BJ (cell line): ENCODE results near the gene GSTM1. TPM values are rescaled to one million over a fixed set of nuclear protein-coding genes. Genes with fewer than 3 reads are reported as not detected.
A peak's percentile ranks its signal among the peaks of the same experiment; 100 is the strongest.

Experiments
- CTCF ChIA-PET: fragments of 350-600 bp; formaldehyde crosslinking; extraction: SDS; loops from one replicate; lab custom pipeline; 2021; ENCODE audit warnings: antibody characterized with exemption, inconsistent platforms; lab: Yijun Ruan, JAX
- POLR2A ChIA-PET: fragments of 300-600 bp; sonication (Branson Sonifier 250); formaldehyde crosslinking; extraction: SDS; loops from one replicate; lab custom pipeline; 2021; ENCODE audit warnings: antibody characterized with exemption; lab: Charles Lee
- DNase-seq: peaks from one replicate; pipeline ENCODE4 v3.0.0-alpha.2; 2011; ENCODE audit warnings: low read depth
- H3K27me3 ChIP-seq: 2 replicates; pipeline ENCODE4 v1.6.0; 2011; ENCODE audit warnings: low read length; ENCODE audit not compliant: control insufficient read depth, insufficient read depth
- H3K36me3 ChIP-seq: 2 replicates; pipeline ENCODE4 v1.5.1; 2011; ENCODE audit warnings: low read length; ENCODE audit not compliant: control insufficient read depth, insufficient read depth
- H3K4me3 ChIP-seq: 2 replicates; pipeline ENCODE4 v1.5.1; 2011; ENCODE audit warnings: low read depth, mild to moderate bottlenecking, control low read depth, low read length
- CTCF ChIP-seq: IDR thresholded peaks from 2 replicates; pipeline ENCODE4 v1.5.1; 2011; ENCODE audit warnings: low read depth, mild to moderate bottlenecking, control low read depth, inconsistent platforms, low read length, moderate library complexity; ENCODE audit not compliant: insufficient read depth
- polyA plus RNA-seq: library from polyadenylated mRNA; depleted of rRNA; stranded (reverse); fragments of >200 nt; gene quantifications from 2 replicates; pipeline ENCODE4 v1.2.3, GENCODE V29; 2011

The GSTM1 gene
- polyA plus RNA-seq, 1 experiment, result 1.0 TPM

GRCh38 chr1:109649491-109649914 lies 38.1 kb upstream of the GSTM1 start:
- DNase-seq, result no peak
- ChIA-PET CTCF (interaction anchor here (0.7 to 10.9 kb wide), 22 partner anchors 9 to 336 kb away, joined by 3 to 210 read pairs (median 5); partner anchors contain the start of genes AHCYL1, GNAI3 and GPR61), POLR2A (no interaction called here)
- Histone ChIP-seq H3K4me3 (peak overlapping the region; percentile 34), H3K27me3 (peaks cover 2% of the 10 kb centered on the region; the same call in 1 of the 2 replicates), H3K36me3 (no peaks in the 10 kb centered on the region)
- peak; percentile 60 for TF ChIP-seq CTCF

GRCh38 chr1:109650609-109651008 lies 37.0 kb upstream of the GSTM1 start:
- H3K4me3 ChIP-seq, result no peak overlapping the region
- CTCF ChIA-PET, result interaction anchor here (0.6 to 10.9 kb wide), 15 partner anchors 7 to 334 kb away, joined by 3 to 210 read pairs (median 8); partner anchors contain the start of genes AHCYL1, GNAI3 and GPR61
- no peak for DNase-seq
- POLR2A ChIA-PET, result interaction anchor here (0.9 kb wide), 1 partner anchor 105 kb away, joined by 3 read pairs; no protein-coding TSS in a partner anchor
- H3K36me3 ChIP-seq, result no peaks in the 10 kb centered on the region
- H3K27me3 ChIP-seq, result peaks cover 2% of the 10 kb centered on the region; the same call in 1 of the 2 replicates
- TF ChIP-seq CTCF, result no peak

GRCh38 chr1:109652402-109652801 lies 35.2 kb upstream of the GSTM1 start:
- Histone ChIP-seq H3K27me3 (peaks cover 2% of the 10 kb centered on the region; the same call in 1 of the 2 replicates), H3K36me3 (no peaks in the 10 kb centered on the region), H3K4me3 (no peak overlapping the region)
- CTCF ChIA-PET, result interaction anchor here (0.7 to 10.9 kb wide), 7 partner anchors 10 to 435 kb away, joined by 3 to 210 read pairs (median 23); partner anchors contain the start of genes AHCYL1 and GNAI3
- TF ChIP-seq CTCF, result no peak
- no peak for DNase-seq
- POLR2A ChIA-PET, result no interaction called here

- H3K36me3 ChIP-seq, result no peaks in the 10 kb centered on the region
- CTCF ChIA-PET, result interaction anchor here (1.0 to 10.9 kb wide), 5 partner anchors 15 to 331 kb away, joined by 3 to 210 read pairs (median 82); partner anchors contain the start of genes AHCYL1 and GNAI3
- H3K27me3 ChIP-seq, result peaks cover 2% of the 10 kb centered on the region; the same call in 1 of the 2 replicates
- POLR2A ChIA-PET, result no interaction called here
- no peak for DNase-seq
- no peak for TF ChIP-seq CTCF
- no peak overlapping the region for H3K4me3 ChIP-seq
Observed at GRCh38 chr1:109653306-109653705, 34.3 kb upstream of the GSTM1 start.

- Histone ChIP-seq H3K4me3 (no peak overlapping the region), H3K36me3 (no peaks in the 10 kb centered on the region), H3K27me3 (peaks cover 2% of the 10 kb centered on the region; the same call in 1 of the 2 replicates)
- DNase-seq, result no peak
- no peak for TF ChIP-seq CTCF
- POLR2A ChIA-PET, result interaction anchor here (0.6 kb wide), 1 partner anchor 85 kb away, joined by 4 read pairs; no protein-coding TSS in a partner anchor
- CTCF ChIA-PET, result interaction anchor here (1.1 to 10.9 kb wide), 3 partner anchors 16 to 330 kb away, joined by 5 to 210 read pairs (median 6); partner anchors contain the start of gene AHCYL1
Observed at GRCh38 chr1:109654519-109654918, 33.1 kb upstream of the GSTM1 start.
